ENCODE results near the gene NRCAM.

GRCh38 chr7:108193594-108194498 lies 262.4 kb downstream of the NRCAM start:
- no peak for TF ChIP-seq POLR2AphosphoS5 (IDR thresholded peaks at IDR 0.05; ENCODE audit: low read depth, low read length)
- TF ChIP-seq POLR2A (IDR thresholded peaks at IDR 0.05; ENCODE audit: low read depth, low read length), result no peak
- TF ChIP-seq PAX5 (IDR thresholded peaks at IDR 0.05; ENCODE audit: insufficient read depth, low read length, severe bottlenecking), result no peak
- TF ChIP-seq TAF1 (IDR thresholded peaks at IDR 0.05; ENCODE audit: low read depth, low read length), result no peak
- no peak for TF ChIP-seq POU2F2 (IDR thresholded peaks at IDR 0.05; ENCODE audit: low read depth, low read length)

Data from GM12891 (cell line).